ENCODE measurements around the gene PAQR8.
"Not testable (repeated sequence)": the region's sequence is repeated elsewhere in the genome, so short reads cannot be mapped to it uniquely, and the experiment has no call there.

Gene PAQR8

GRCh38 chr6:52384145-52384766 lies 22.3 kb downstream of the PAQR8 start:
- no peak overlapping the region for H3K4me3 ChIP-seq (ENCODE audit: control insufficient read depth, low read depth, low read length)
- no peak for DNase-seq (ENCODE audit: low read depth)
- TF ChIP-seq CTCF (IDR thresholded peaks at IDR 0.05; ENCODE audit: control insufficient read depth, insufficient read depth, low read depth, low read length, missing control alignments), result no peak

- no peak overlapping the region for H3K4me3 ChIP-seq (ENCODE audit: control insufficient read depth, low read depth, low read length)
These were observed 23.1 kb downstream of the PAQR8 start for GRCh38 chr6:52385074-52385473.

GRCh38 chr6:52388119-52388518 lies 26.2 kb downstream of the PAQR8 start:
- H3K4me3 ChIP-seq (ENCODE audit: control insufficient read depth, low read depth, low read length), result not testable (repeated sequence)

More at GRCh38 chr6:52385074-52385473, 23.1 kb downstream of the PAQR8 start:
- TF ChIP-seq CTCF (IDR thresholded peaks at IDR 0.05; ENCODE audit: control insufficient read depth, insufficient read depth, low read depth, low read length, missing control alignments), result no peak
- DNase-seq (ENCODE audit: low read depth), result no peak

GRCh38 chr6:52388790-52389189 lies 26.8 kb downstream of the PAQR8 start:
- H3K4me3 ChIP-seq (ENCODE audit: control insufficient read depth, low read depth, low read length), result no peak overlapping the region
- no peak for DNase-seq (ENCODE audit: low read depth)
- TF ChIP-seq CTCF (IDR thresholded peaks at IDR 0.05; ENCODE audit: control insufficient read depth, insufficient read depth, low read depth, low read length, missing control alignments), result no peak

More at GRCh38 chr6:52388119-52388518, 26.2 kb downstream of the PAQR8 start:
- not testable (repeated sequence) for DNase-seq (ENCODE audit: low read depth)

GRCh38 chr6:52389264-52389625 lies 27.3 kb downstream of the PAQR8 start:
- no peak for DNase-seq (ENCODE audit: low read depth)
- TF ChIP-seq CTCF (IDR thresholded peaks at IDR 0.05; ENCODE audit: control insufficient read depth, insufficient read depth, low read depth, low read length, missing control alignments), result no peak
- H3K4me3 ChIP-seq (ENCODE audit: control insufficient read depth, low read depth, low read length), result no peak overlapping the region

GRCh38 chr6:52389626-52390360 lies 27.8 kb downstream of the PAQR8 start:
- DNase-seq (ENCODE audit: low read depth), result no peak
- no peak overlapping the region for H3K4me3 ChIP-seq (ENCODE audit: control insufficient read depth, low read depth, low read length)
- TF ChIP-seq CTCF (IDR thresholded peaks at IDR 0.05; ENCODE audit: control insufficient read depth, insufficient read depth, low read depth, low read length, missing control alignments), result no peak

GRCh38 chr6:52390361-52390727 lies 28.4 kb downstream of the PAQR8 start:
- TF ChIP-seq CTCF (IDR thresholded peaks at IDR 0.05; ENCODE audit: control insufficient read depth, insufficient read depth, low read depth, low read length, missing control alignments), result no peak

More at GRCh38 chr6:52390361-52390727, 28.4 kb downstream of the PAQR8 start:
- no peak overlapping the region for H3K4me3 ChIP-seq (ENCODE audit: control insufficient read depth, low read depth, low read length)
- no peak for DNase-seq (ENCODE audit: low read depth)
